ENCODE measurements around the gene ARID5B.

DNA sequence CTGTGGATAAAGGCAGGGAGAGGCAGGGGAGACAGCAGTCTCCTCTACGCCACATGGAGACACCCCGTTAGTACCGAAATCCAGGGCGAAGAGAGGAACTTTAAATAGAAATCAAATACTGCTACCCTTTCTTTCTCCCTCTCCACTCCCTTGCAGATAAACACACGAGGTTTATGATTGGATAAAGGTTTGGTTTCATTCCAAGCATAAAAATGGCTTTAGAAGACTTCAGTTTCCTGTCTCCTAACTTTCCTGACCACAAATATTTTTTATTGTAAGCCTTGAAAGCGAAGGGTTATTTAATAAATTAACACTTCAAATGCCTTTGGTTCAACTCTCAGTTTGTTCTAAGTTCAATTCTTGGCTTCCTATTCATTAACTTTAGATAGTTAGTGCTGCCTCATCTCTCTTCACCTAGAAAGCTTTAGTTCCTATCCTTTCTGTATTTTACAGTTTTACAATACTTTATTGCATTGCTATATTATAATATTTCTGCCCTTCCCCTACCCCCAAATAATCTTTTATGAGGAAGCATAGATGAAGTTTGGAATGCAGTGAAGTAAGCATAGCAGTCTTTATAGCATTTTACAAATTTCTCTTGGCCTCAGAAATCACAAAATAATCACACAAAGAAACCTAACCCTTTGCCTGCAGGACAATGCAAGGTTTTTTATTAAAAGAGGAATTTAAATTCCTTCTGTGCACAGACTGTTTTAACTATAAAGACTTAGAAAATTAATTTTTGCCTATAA, 31.5 kb upstream of the ARID5B start:
- no peak for TF ChIP-seq POLR2A (IDR thresholded peaks at IDR 0.05; ENCODE audit: low read depth, low read length)
- TF ChIP-seq, protein P1, sequence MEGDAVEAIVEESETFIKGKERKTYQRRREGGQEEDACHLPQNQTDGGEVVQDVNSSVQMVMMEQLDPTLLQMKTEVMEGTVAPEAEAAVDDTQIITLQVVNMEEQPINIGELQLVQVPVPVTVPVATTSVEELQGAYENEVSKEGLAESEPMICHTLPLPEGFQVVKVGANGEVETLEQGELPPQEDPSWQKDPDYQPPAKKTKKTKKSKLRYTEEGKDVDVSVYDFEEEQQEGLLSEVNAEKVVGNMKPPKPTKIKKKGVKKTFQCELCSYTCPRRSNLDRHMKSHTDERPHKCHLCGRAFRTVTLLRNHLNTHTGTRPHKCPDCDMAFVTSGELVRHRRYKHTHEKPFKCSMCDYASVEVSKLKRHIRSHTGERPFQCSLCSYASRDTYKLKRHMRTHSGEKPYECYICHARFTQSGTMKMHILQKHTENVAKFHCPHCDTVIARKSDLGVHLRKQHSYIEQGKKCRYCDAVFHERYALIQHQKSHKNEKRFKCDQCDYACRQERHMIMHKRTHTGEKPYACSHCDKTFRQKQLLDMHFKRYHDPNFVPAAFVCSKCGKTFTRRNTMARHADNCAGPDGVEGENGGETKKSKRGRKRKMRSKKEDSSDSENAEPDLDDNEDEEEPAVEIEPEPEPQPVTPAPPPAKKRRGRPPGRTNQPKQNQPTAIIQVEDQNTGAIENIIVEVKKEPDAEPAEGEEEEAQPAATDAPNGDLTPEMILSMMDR (conservative IDR thresholded peaks at IDR 0.05; ENCODE audit: low read depth, low read length) = no peak
- no peak for TF ChIP-seq RFX5 (IDR thresholded peaks at IDR 0.05; ENCODE audit: low read depth, low read length)
- TF ChIP-seq RAD21 (IDR thresholded peaks at IDR 0.05; ENCODE audit: low read length) = no peak
- TF ChIP-seq MAZ (IDR thresholded peaks at IDR 0.05; ENCODE audit: borderline replicate concordance, low read depth, low read length) = no peak
- no peak for TF ChIP-seq RCOR1 (IDR thresholded peaks at IDR 0.05; ENCODE audit: insufficient replicate concordance, low read length)
- TF ChIP-seq FOS (IDR thresholded peaks at IDR 0.05; ENCODE audit: low read depth, low read length) = no peak
- no peak for TF ChIP-seq MAFK (IDR thresholded peaks at IDR 0.05; ENCODE audit: low read depth, low read length)
- TF ChIP-seq, protein P2, sequence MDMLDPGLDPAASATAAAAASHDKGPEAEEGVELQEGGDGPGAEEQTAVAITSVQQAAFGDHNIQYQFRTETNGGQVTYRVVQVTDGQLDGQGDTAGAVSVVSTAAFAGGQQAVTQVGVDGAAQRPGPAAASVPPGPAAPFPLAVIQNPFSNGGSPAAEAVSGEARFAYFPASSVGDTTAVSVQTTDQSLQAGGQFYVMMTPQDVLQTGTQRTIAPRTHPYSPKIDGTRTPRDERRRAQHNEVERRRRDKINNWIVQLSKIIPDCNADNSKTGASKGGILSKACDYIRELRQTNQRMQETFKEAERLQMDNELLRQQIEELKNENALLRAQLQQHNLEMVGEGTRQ (IDR thresholded peaks at IDR 0.05; ENCODE audit: low read depth, low read length) = no peak
- TF ChIP-seq MXI1 (IDR thresholded peaks at IDR 0.05; ENCODE audit: borderline replicate concordance, low read depth, low read length) = no peak
- TF ChIP-seq SMC3 (IDR thresholded peaks at IDR 0.05; ENCODE audit: low read depth, low read length) = no peak
- no peak for TF ChIP-seq CEBPB (IDR thresholded peaks at IDR 0.05; ENCODE audit: low read depth, low read length)
